HG03439 (cell line): ENCODE data around the gene CELSR1.
"Not testable (repeated sequence)": the region's sequence is repeated elsewhere in the genome, so short reads cannot be mapped to it uniquely, and the experiment has no call there.

ENCODE experiments used
- ATAC-seq: cut with Tn5 transposase; IDR thresholded peaks from one replicate; pipeline ENCODE4 v1.9.1; 2021; ENCODE audit warnings: mild to moderate bottlenecking, moderate library complexity; ENCODE audit not compliant: unreplicated experiment

The CELSR1 gene

DNA sequence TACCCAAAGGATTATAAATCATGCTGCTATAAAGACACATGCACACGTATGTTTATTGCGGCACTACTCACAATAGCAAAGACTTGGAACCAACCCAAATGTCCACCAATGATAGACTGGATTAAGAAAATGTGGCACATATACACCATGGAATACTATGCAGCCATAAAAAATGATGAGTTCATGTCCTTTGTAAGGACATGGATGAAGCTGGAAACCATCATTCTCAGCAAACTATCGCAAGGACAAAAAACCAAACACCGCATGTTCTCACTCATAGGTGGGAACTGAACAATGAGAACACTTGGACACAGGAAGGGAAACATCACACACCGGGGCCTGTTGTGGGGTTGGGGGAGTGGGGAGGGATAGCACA, 21.3 kb downstream of the CELSR1 start:
- ATAC-seq, result not testable (repeated sequence)

- no peak for ATAC-seq
These were observed 22.0 kb downstream of the CELSR1 start for GRCh38 chr22:46515208-46516111.

GRCh38 chr22:46514592-46515207, 22.7 kb downstream of the CELSR1 start:
- ATAC-seq, result no peak

DNA sequence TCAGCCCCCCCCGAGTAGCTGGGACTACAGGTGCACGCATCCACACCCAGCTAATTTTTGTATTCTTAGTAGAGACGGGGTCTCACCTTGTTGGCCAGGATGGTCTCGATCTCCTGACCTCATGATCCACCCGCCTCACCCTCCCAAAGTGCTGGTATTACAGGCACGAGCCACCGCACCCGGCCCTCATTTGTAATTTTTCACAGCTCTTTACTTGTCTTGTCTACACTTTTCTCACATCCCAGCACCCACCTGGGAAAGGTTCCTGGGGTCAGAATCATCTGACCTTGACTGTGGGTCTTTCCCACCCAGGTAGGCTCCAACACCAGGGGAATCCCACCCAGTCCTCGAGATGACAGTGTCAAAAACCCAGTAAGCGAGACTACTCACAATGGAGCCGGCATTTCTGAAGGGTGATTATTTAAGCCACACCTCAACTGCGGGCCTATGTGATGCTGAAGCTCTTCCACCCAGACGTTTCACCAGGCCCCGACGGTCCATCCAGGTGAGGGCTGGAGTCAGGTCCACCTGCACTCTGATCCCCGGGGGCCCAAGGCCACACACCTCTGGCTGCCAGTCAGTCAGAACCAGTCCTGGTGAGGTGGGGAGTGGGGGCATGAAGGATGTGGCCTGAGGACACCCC, 23.4 kb downstream of the CELSR1 start:
- no peak for ATAC-seq

GRCh38 chr22:46512683-46513082, 24.7 kb downstream of the CELSR1 start:
- ATAC-seq, result no peak

GRCh38 chr22:46512039-46512370, 25.4 kb downstream of the CELSR1 start:
- no peak for ATAC-seq

GRCh38 chr22:46511151-46512038, 26.0 kb downstream of the CELSR1 start:
- no peak for ATAC-seq

DNA sequence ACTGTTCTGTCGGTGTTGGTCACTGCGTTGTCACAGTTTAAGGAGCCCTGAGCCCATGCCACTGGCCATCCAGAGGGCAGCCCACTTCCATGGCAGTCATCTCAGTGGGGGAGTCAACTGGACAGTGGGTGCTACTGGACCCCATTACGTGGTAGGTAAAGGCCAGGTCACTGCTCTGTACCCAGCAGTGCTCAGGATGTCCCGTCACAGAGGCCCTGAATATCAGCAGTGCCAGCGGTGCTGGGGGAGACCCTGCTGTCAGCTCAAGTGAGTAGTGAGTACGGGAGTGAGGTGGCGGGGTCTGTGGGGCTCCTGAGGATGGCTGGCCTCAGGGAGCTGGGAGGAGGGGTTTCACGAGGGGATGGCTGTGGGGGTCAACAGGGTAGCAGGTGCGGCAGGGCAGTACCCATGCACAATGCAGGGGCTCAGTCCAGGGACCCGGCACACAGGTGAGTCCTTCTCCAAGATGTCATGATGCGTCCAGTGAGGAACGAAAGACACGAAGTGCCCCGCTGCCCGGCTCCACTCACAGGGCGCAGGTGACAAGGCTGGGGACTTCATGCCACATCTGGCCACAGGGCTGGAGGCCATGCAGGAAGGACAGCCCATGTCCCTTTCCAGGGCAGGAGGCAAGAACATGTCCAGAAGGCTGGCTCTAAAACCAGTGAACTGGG, 27.9 kb downstream of the CELSR1 start:
- ATAC-seq, result no peak

DNA sequence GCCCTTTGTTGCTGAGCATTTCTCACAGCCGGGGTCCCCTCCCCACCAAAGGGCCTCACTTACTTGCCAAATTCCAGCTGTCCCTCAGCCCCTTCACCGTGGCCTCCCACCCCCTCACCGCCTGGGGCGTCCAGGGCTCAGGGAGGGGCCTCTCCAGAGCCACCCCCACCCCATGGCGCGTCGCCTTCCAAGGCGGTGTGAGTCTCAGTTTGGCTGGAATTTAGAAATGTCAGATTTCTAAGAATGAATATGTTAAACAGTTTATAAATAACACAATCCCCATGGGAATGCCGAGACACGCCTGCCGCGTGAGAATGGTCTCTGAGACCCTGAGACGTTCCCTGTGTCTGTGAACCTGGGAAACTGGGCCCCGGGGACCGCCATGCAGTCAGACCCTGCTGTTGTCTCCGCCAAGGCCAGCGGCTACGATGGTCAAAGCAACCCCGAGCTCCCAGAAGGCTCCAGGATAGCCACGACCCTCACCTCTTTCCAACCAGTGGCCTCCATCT, 28.9 kb downstream of the CELSR1 start:
- no peak for ATAC-seq

DNA sequence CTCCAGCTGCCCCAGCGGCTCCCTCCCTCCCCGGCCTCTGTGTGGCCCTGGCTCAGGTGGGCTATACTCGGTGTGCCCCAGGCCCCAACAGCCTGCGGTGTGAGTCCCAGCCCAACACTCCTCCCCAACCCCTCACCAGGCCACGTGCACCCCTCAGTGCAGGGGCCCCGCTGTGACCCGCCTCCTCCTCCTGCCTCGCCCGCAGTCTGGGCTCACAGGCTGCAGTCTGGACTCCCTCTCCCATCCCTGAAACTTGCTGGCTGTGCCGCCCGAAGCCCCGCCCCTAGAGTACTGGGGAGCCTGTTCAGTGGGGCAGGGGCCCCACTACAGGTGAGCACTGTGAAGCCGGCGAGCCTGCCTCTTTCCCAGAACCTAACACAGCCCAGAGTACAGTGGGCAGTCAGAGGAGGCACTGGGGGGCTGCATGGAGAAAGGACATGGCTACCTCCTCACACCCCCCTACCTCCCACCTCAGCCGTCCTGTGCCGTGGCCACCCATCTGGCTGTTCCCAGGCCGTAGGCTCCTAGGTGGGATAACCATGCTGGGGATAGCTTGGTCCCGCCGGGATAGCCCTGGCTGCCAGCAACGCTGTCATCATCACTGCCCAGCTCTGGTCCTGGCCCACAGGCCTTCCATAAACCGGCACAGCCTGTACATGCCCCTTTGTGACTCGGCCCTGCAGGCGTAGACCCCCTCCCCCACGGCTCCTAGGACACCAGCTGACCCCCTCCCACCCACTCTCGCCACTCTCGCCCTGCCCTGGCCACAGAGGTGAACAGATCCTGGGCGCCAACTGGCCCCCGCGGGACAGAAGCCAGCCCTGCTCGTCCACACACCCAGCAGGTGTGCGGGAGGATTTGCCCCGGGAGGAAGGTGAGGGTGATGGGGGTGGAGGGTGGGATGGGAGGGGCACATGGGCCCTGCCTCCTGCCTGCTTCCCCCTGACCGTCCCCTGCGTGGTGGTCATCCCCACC, 29.7 kb downstream of the CELSR1 start:
- no peak for ATAC-seq

DNA sequence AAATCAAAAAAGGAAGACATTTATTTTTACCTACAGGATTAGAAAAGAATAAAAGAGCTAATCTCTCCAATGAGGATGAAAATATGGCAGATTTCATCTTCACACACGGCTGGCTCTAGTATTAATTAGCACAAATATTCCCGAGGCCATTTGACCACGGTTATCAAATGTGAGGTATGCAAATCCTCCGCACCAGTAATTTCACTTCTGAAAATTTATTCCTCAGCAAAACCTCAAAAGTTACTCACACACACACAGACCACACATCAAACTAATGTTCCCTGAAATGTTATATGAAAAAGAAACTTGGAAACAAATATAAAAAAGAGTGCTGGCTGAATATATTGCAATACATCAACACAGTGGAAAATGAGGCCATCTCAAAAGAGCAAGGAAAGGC, 32.8 kb downstream of the CELSR1 start:
- ATAC-seq, result no peak

- ATAC-seq, result no peak
These were observed 34.8 kb downstream of the CELSR1 start for GRCh38 chr22:46502440-46503175.

DNA sequence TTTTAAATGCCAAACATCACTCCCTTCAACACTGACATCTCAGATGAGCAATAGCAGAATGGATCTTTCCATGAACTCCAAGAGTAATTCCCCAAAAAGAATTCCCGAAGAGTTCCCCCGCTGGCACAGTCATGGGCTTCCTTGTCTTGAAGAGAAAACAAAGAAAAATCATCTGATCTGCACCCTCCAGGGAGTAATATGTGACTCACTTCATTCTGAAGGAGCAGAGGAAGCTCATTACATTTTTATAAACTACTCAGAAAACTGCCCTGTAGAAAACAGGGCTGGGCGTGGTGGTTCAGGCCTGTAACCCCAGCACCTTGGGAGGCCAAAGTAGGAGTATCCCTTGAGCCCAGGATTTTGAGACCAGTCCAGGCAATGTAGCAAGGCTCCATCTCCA, 35.7 kb downstream of the CELSR1 start:
- ATAC-seq, result no peak

- ATAC-seq, result not testable (repeated sequence)
These were observed 36.2 kb downstream of the CELSR1 start for GRCh38 chr22:46501265-46501664.

- no peak for ATAC-seq
These were observed 37.2 kb downstream of the CELSR1 start for GRCh38 chr22:46500201-46500600.

- ATAC-seq, result no peak
These were observed 37.6 kb downstream of the CELSR1 start for GRCh38 chr22:46499805-46500189.

DNA sequence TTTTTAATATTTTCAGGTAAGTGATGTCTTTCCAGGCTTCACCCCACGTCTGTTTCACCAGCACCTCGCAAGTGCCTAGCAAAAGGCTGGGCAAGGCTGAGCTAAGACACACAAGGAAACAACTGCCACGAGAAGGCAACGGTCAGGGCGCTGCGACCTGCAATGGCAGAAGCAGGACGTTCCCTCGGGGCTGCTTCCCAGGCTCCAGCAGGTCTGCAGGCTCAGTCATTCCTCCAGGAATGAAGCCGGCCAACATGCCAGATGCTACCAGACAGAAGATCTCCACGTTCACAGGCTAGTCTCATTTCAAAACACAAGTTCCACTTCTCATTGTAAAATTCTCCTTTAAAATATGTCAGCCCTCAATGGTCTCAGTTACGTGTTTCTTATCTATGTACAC, 45.5 kb downstream of the CELSR1 start:
- no peak for ATAC-seq

GRCh38 chr22:46490538-46490937, 46.9 kb downstream of the CELSR1 start:
- no peak for ATAC-seq
